Superior temporal gyrus (tissue), 1 donor: ENCODE measurements around the gene RHBDD2.

ENCODE experiments used
- DNase-seq: peaks from one replicate; pipeline ENCODE4 v3.0.0-alpha.2; 2016; ENCODE audit errors: extremely low spot score

Gene RHBDD2

GRCh38 chr7:75920431-75921161, 41.8 kb downstream of the RHBDD2 start:
- DNase-seq, result no peak

- DNase-seq, result no peak
Measured at GRCh38 chr7:75921479-75921878, 42.6 kb downstream of the RHBDD2 start.

GRCh38 chr7:75922966-75923603, 44.3 kb downstream of the RHBDD2 start:
- no peak for DNase-seq

GRCh38 chr7:75924256-75924655, 45.4 kb downstream of the RHBDD2 start:
- no peak for DNase-seq

- DNase-seq, result no peak
Measured at GRCh38 chr7:75924889-75925288, 46.1 kb downstream of the RHBDD2 start.

- peak; percentile 60 for DNase-seq
Measured at GRCh38 chr7:75925717-75926435, 47.0 kb downstream of the RHBDD2 start.

- DNase-seq, result no peak
Measured at GRCh38 chr7:75928568-75928914, 49.7 kb downstream of the RHBDD2 start.

GRCh38 chr7:75931680-75932079, 52.8 kb downstream of the RHBDD2 start:
- DNase-seq, result no peak

- DNase-seq, result peak; percentile 82
Measured at GRCh38 chr7:75937958-75938786, 59.3 kb downstream of the RHBDD2 start.
